ENCODE measurements around the gene SNHG17. TPM values are rescaled to one million over a fixed set of nuclear protein-coding genes. Genes with fewer than 3 reads are reported as not detected.

Gene SNHG17
- total and polyA plus RNA-seq, 2 of the 4 experiments (the other 2 are of a cell fraction), result 5.4 to 38.2 TPM

DNA sequence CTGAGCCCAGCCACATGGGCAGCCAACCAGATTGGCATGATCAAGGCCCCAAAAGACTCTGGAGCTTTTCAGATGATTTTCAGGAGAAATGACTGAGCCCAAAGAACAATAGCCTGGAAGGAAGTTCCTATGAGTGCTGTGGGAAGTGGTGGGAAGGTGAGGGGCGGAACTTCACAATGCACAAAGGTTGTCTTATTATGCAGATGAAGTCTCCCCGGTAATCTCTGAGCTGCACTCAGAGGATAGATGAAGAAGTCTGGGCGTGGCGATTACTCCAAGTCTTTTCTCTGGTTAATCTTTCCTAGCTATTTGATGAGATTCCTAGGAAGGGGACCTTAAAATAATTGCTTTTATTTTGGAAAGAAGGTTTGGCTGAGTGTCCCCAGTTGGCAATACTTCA, 52.0 kb downstream of the SNHG17 start:
- no TSS peak for BruUV-seq (replicated peaks)

More for the DNA sequence above, 52.0 kb downstream of the SNHG17 start:
- WGBS, 2 experiments (ENCODE audit: extremely low coverage in 2 of 2, insufficient read length in 1 of 2), result 17% methylated on average over 1 of the region's 4 CpGs; no CpG with 5 or more reads in 1 of the 2 experiments
- Histone ChIP-seq H2BK20ac (ENCODE audit: low read depth, low read length) (no peak overlapping the region), H3K36me3 (ENCODE audit: control insufficient read depth, insufficient read depth, low read length) (no peaks in the 10 kb centered on the region), H3K9ac (ENCODE audit: low read depth, low read length) (no peak overlapping the region), H3K56ac (ENCODE audit: extremely low read depth, insufficient read depth, low read length) (no peak overlapping the region), H3K9me1 (ENCODE audit: insufficient read depth, low read length) (no peaks in the 10 kb centered on the region), H4K20me1 (ENCODE audit: insufficient read depth, low read length) (no peaks in the 10 kb centered on the region), H3K79me1 (ENCODE audit: low read depth in 1 of 2, low read length in 2 of 2) (no peaks in the 10 kb centered on the region), H3K27ac (ENCODE audit: insufficient read depth, low read length) (no peak overlapping the region), H2BK120ac (ENCODE audit: low read depth, low read length) (no peak overlapping the region), H2BK15ac (ENCODE audit: low read depth, low read length) (no peak overlapping the region), H2BK5ac (ENCODE audit: low read depth, low read length, poor library complexity, severe bottlenecking) (no peak overlapping the region), H3K14ac (replicated peaks; ENCODE audit: low read depth, low read length) (no peak overlapping the region), H4K5ac (ENCODE audit: low read depth, low read length) (no peak overlapping the region), H3K4me3 (ENCODE audit: insufficient read depth, low read depth, low read length) (no peak overlapping the region), H3K27me3 (ENCODE audit: control insufficient read depth, insufficient read depth, low read length) (peaks cover 38% of the 10 kb centered on the region), H4K8ac (ENCODE audit: low read depth in 2 of 2, low read length in 2 of 2) (no peak overlapping the region), H3K18ac (ENCODE audit: low read depth, low read length) (no peak overlapping the region), H2AK9ac (replicated peaks; ENCODE audit: low read depth, low read length, poor library complexity) (no peak overlapping the region), H3K23ac (ENCODE audit: low read depth, low read length) (no peak overlapping the region), H4K91ac (ENCODE audit: insufficient read depth, low read depth, low read length) (no peak overlapping the region), H3K9me3 (ENCODE audit: control insufficient read depth, insufficient read depth, low read length) (no peaks in the 10 kb centered on the region), H3K4ac (ENCODE audit: low read depth, low read length) (no peak overlapping the region), H2AFZ (replicated peaks; ENCODE audit: low read length, poor library complexity) (no peak overlapping the region), H3K4me1 (ENCODE audit: control insufficient read depth, insufficient read depth, low read length) (no peaks in the 10 kb centered on the region), H2AK5ac (ENCODE audit: low read depth, low read length) (no peak overlapping the region), H3K4me2 (ENCODE audit: low read depth, low read length) (no peak overlapping the region)
- in situ Hi-C loops (cut with MboI; ENCODE audit: low sequenced_read_pairs) (loop anchor here (25.0 kb wide), 1 partner anchor 1121 kb away; the partner anchor contains the start of gene GHRH), intact Hi-C loops (cut with micrococcal nuclease) (no loop called here), dilution Hi-C loops (cut with HindIII; ENCODE audit: low sequenced_read_pairs, unreplicated experiment) (no loop called here)
- ChIA-PET POLR2A (ENCODE audit: unreplicated experiment) (no interaction called here), CTCF (no interaction called here)
- ATAC-seq (ENCODE audit: low read depth), result no peak
- no peak for DNase-seq
- TF ChIP-seq ELK1 (IDR thresholded peaks at IDR 0.05; ENCODE audit: borderline replicate concordance, low read depth, low read length), result no peak
- TF ChIP-seq RFX5 (IDR thresholded peaks at IDR 0.05; ENCODE audit: low read depth, low read length), result no peak
- no peak for TF ChIP-seq FOS (IDR thresholded peaks at IDR 0.05; ENCODE audit: low read depth, low read length)
- no peak for TF ChIP-seq MAFK (IDR thresholded peaks at IDR 0.05; ENCODE audit: low read depth, low read length)
- no peak for TF ChIP-seq BHLHE40 (IDR thresholded peaks at IDR 0.05; ENCODE audit: low read depth, low read length)
- TF ChIP-seq, protein P1, sequence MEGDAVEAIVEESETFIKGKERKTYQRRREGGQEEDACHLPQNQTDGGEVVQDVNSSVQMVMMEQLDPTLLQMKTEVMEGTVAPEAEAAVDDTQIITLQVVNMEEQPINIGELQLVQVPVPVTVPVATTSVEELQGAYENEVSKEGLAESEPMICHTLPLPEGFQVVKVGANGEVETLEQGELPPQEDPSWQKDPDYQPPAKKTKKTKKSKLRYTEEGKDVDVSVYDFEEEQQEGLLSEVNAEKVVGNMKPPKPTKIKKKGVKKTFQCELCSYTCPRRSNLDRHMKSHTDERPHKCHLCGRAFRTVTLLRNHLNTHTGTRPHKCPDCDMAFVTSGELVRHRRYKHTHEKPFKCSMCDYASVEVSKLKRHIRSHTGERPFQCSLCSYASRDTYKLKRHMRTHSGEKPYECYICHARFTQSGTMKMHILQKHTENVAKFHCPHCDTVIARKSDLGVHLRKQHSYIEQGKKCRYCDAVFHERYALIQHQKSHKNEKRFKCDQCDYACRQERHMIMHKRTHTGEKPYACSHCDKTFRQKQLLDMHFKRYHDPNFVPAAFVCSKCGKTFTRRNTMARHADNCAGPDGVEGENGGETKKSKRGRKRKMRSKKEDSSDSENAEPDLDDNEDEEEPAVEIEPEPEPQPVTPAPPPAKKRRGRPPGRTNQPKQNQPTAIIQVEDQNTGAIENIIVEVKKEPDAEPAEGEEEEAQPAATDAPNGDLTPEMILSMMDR (conservative IDR thresholded peaks at IDR 0.05; ENCODE audit: low read depth, low read length), result no peak
- no peak for TF ChIP-seq MXI1 (IDR thresholded peaks at IDR 0.05; ENCODE audit: borderline replicate concordance, low read depth, low read length)
- no peak for TF ChIP-seq POLR2A (IDR thresholded peaks at IDR 0.05; ENCODE audit: low read depth, low read length)
- TF ChIP-seq MAZ (IDR thresholded peaks at IDR 0.05; ENCODE audit: borderline replicate concordance, low read depth, low read length), result no peak
- no peak for TF ChIP-seq RAD21 (IDR thresholded peaks at IDR 0.05; ENCODE audit: low read length)
- no peak for TF ChIP-seq CEBPB (IDR thresholded peaks at IDR 0.05; ENCODE audit: low read depth, low read length)
